GM12878 (cell line): ENCODE results near the gene ZNF462. TPM values are rescaled to one million over a fixed set of nuclear protein-coding genes. Genes with fewer than 3 reads are reported as not detected.
A peak's percentile ranks its signal among the peaks of the same experiment; 100 is the strongest.

ENCODE experiments used
- ATAC-seq: fragments of 200-7000 bp; cut with Tn5 transposase; 3 replicates; pipeline ENCODE4 v1.9.1; 2020; ENCODE audit warnings: mild to moderate bottlenecking, moderate library complexity
- BruUV-seq: library from RNA; stranded (reverse); fragments of 400-500 nt; replicated peaks from 2 replicates; lab custom pipeline; 2021; lab: Mats Ljungman, UMichigan
- CTCF ChIA-PET: fragments of 300-600 bp; sonication (Branson Sonifier 250); formaldehyde crosslinking; extraction: SDS; loops from one replicate; lab custom pipeline; 2021; ENCODE audit warnings: inconsistent platforms; lab: Yijun Ruan, JAX
- POLR2A ChIA-PET: fragments of 350-600 bp; formaldehyde crosslinking; extraction: SDS; loops from one replicate; lab custom pipeline; 2021; ENCODE audit warnings: inconsistent platforms; lab: Charles Lee
- RAD21 ChIA-PET: fragments of 300-600 bp; sonication (Branson Sonifier 250); formaldehyde crosslinking; loops from one replicate; lab custom pipeline; 2023; ENCODE audit warnings: antibody characterized with exemption; ENCODE audit not compliant: unreplicated experiment; lab: Charles Lee
- SMC1A ChIA-PET: fragments of 300-600 bp; sonication (Branson Sonifier 250); formaldehyde crosslinking; loops from one replicate; lab custom pipeline; 2023; ENCODE audit not compliant: unreplicated experiment, uncharacterized antibody; lab: Charles Lee
- DNase-seq: peaks from one replicate; pipeline ENCODE4 v3.0.0-alpha.2; 2011; ENCODE audit warnings: low read depth, low spot score
- FAIRE-seq: peaks from 3 replicates; lab custom pipeline; 2011; peaks lifted over from hg19 to GRCh38; lab: Jason Lieb, UNC
- H2AFZ ChIP-seq: 2 replicates; pipeline ENCODE4 v1.6.0; 2011; ENCODE audit warnings: low read depth, low read length, control low read depth; ENCODE audit not compliant: control insufficient read depth
- H3K27ac ChIP-seq: 2 replicates; pipeline ENCODE4 v1.5.1; 2011; ENCODE audit warnings: control low read depth; ENCODE audit not compliant: control insufficient read depth, insufficient read depth
- H3K27me3 ChIP-seq, 2 experiments: replicated peaks in 1 of 2; 2 replicates each; pipeline versions ENCODE4 v1.6.0 to v1.6.1; 2011; ENCODE audit warnings: low read length in 1 of 2; ENCODE audit not compliant: control insufficient read depth in 2 of 2, insufficient read depth in 2 of 2
- H3K36me3 ChIP-seq, 2 experiments: 2 replicates each; pipeline ENCODE4 v1.5.1; 2011; ENCODE audit warnings: low read length in 1 of 2; ENCODE audit not compliant: control insufficient read depth in 2 of 2, insufficient read depth in 2 of 2
- H3K4me1 ChIP-seq: 2 replicates; pipeline ENCODE4 v1.6.1; 2011; ENCODE audit warnings: mild to moderate bottlenecking, low read length, moderate library complexity, mixed read lengths; ENCODE audit not compliant: control insufficient read depth, insufficient read depth
- H3K4me2 ChIP-seq: 2 replicates; pipeline ENCODE4 v1.6.0; 2011; ENCODE audit warnings: control low read depth; ENCODE audit not compliant: control insufficient read depth, insufficient read depth
- H3K4me3 ChIP-seq: fragments of 200-600 bp; sonication (generic); 2 replicates; pipeline ENCODE4 v1.5.1; 2016
- H3K79me2 ChIP-seq: 2 replicates; pipeline ENCODE4 v1.6.0; 2011; ENCODE audit warnings: low read length; ENCODE audit not compliant: control insufficient read depth, insufficient read depth
- H3K9ac ChIP-seq: 2 replicates; pipeline ENCODE4 v1.8.0; 2011; ENCODE audit warnings: low read length, control low read depth, mixed read lengths; ENCODE audit not compliant: control insufficient read depth, insufficient read depth
- H3K9me3 ChIP-seq: replicated peaks from 3 replicates; pipeline ENCODE4 v1.5.1; 2011; ENCODE audit warnings: mild to moderate bottlenecking, low read length; ENCODE audit not compliant: control insufficient read depth, insufficient read depth
- H4K20me1 ChIP-seq: 2 replicates; pipeline ENCODE4 v1.6.0; 2011; ENCODE audit not compliant: control insufficient read depth, insufficient read depth
- BCL11A ChIP-seq: IDR thresholded peaks from 2 replicates; pipeline ENCODE4 v1.6.1; 2011; ENCODE audit warnings: low read depth, low read length
- BHLHE40 ChIP-seq, 2 experiments: fragments of 450-650 bp in 1 of 2; IDR thresholded peaks; 2 replicates each; pipeline ENCODE4 v1.6.1; 2011 to 2017; ENCODE audit warnings: low read depth in 2 of 2, borderline replicate concordance in 1 of 2, improper control_type of control experiment in 1 of 2, low read length in 1 of 2, mild to moderate bottlenecking in 1 of 2
- IKZF1 ChIP-seq: fragments of 450-650 bp; conservative IDR thresholded peaks from 2 replicates; pipeline ENCODE4 v1.6.1; 2017; ENCODE audit warnings: antibody characterized with exemption, mild to moderate bottlenecking
- IKZF2 ChIP-seq, 2 experiments: fragments of 450-650 bp; IDR thresholded peaks; 2 replicates each; pipeline ENCODE4 v1.6.1; 2017; ENCODE audit warnings: mild to moderate bottlenecking in 2 of 2, moderate library complexity in 2 of 2
- MTA2 ChIP-seq: fragments of 450-650 bp; IDR thresholded peaks from 2 replicates; pipeline ENCODE4 v1.6.1; 2016; ENCODE audit warnings: low read depth, mild to moderate bottlenecking, moderate library complexity
- SMC3 ChIP-seq: IDR thresholded peaks from 2 replicates; pipeline ENCODE4 v1.6.1; 2011; ENCODE audit warnings: low read length, improper control_type of control experiment, borderline replicate concordance
- SPI1 ChIP-seq: IDR thresholded peaks from 2 replicates; pipeline ENCODE4 v1.6.1; 2011; ENCODE audit warnings: low read depth, mild to moderate bottlenecking, low read length, moderate library complexity, borderline replicate concordance; ENCODE audit not compliant: insufficient read depth
- ZZZ3 ChIP-seq: IDR thresholded peaks from 2 replicates; pipeline ENCODE4 v1.6.1; 2011; ENCODE audit warnings: low read depth; ENCODE audit not compliant: control insufficient read depth, insufficient read length
- WGBS: methylation state at CpG from one replicate; pipeline ENCODE4 v1.1.6; 2016; ENCODE audit warnings: low lambda C conversion rate; ENCODE audit not compliant: insufficient replicate concordance, insufficient coverage; ENCODE audit errors: missing lambda C conversion rate; 5-methylcytosine and 5-hydroxymethylcytosine counted together
- in situ Hi-C: fragments of 300-500 bp; cut with MboI; formaldehyde crosslinking; loops from 9 replicates; pipeline ENCODE4 v1.14.3; 2018; ENCODE audit warnings: mixed read lengths
- intact Hi-C: fragments of 100-400 bp; cut with micrococcal nuclease; formaldehyde crosslinking; loops from one replicate; pipeline ENCODE4 v1.14.2; 2022; ENCODE audit not compliant: unreplicated experiment
- polyA plus RNA-seq, 11 experiments: library from polyadenylated mRNA; depleted of rRNA in 4 of 11; unstranded in 6 of 11; stranded (reverse) in 5 of 11; fragments of >200 nt; fragmentation: Nextera tagmentation in 4 of 11; fragmentation: Illumina TruSeq in 1 of 11; extraction: Ambion mirVana in 4 of 11; extraction: Trizol in 1 of 11; gene quantifications; 1 replicate in 1 of 11; 2 replicates in 10 of 11; pipeline versions ENCODE4 v1.2.1 to v1.2.3, GENCODE V29; 2011 to 2016; ENCODE audit warnings: inconsistent platforms in 2 of 11, missing spikeins in 2 of 11, low read depth in 1 of 11
- total RNA-seq, 4 experiments: library from RNA; depleted of rRNA in 3 of 4; stranded (reverse); fragments of >200 nt in 3 of 4; fragmentation: Illumina TruSeq in 1 of 4; extraction: Trizol in 1 of 4; gene quantifications; 2 replicates each; pipeline versions ENCODE4 v1.2.1 to v1.2.3, GENCODE V29; 2013 to 2021
- TF ChIP-seq, protein P1 (sequence below): IDR thresholded peaks from 2 replicates; pipeline ENCODE4 v1.6.1; 2012; ENCODE audit warnings: low read depth, low read length, improper control_type of control experiment
- TF ChIP-seq, protein P2 (sequence below): fragments of 450-650 bp; IDR thresholded peaks from 2 replicates; pipeline ENCODE4 v1.6.1; 2017; ENCODE audit warnings: mild to moderate bottlenecking, moderate library complexity

ZNF462 gene
- total and polyA plus RNA-seq, 10 of the 15 experiments (the other 5 are each of a cell fraction or from before 2014, with no cell fraction given), result 0.27 to 13.7 (median 0.55) TPM

DNA sequence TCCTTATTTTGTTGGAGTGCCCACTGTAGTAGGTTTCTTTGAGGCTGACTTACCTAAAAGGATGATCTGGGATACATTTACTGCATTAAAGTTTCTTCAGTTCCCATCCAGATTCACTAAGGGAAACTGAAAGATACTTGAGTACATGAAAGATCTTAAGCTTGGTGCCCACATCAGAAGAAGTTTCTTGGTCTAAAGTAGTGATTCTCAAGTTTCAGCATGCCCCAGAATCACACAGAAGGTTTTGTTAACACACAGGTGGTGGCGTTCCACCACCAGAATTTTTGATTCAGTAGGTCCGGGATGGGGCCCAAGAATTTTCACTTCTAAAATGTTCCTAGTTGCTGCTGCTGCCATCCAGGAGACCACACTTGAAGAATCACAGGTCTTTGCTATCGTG, 171.0 kb downstream of the ZNF462 start:
- H3K9me3 ChIP-seq, result peaks cover 2% of the 10 kb centered on the region; the same call in 2 of the 3 replicates
- peak; percentile 50 for DNase-seq
- BruUV-seq, result no TSS peak
- H3K27ac ChIP-seq, result no peak overlapping the region
- no peaks in the 10 kb centered on the region for H3K36me3 ChIP-seq
- no peaks in the 10 kb centered on the region for H3K27me3 ChIP-seq
- ChIA-PET SMC1A (interaction anchor here (1.0 to 2.4 kb wide), 4 partner anchors 10 to 106 kb away, joined by 4 to 8 read pairs (median 6); no protein-coding TSS in a partner anchor), RAD21 (interaction anchor here (1.1 kb wide), 1 partner anchor 55 kb away, joined by 3 read pairs; no protein-coding TSS in a partner anchor), POLR2A (interaction anchor here (1.1 kb wide), 1 partner anchor 14 kb away, joined by 3 read pairs; no protein-coding TSS in a partner anchor), CTCF (interaction anchor here (3.1 kb wide), 1 partner anchor 11 kb away, joined by 15 read pairs; no protein-coding TSS in a partner anchor)
- no peaks in the 10 kb centered on the region for H3K79me2 ChIP-seq
- H2AFZ ChIP-seq, result no peak overlapping the region
- no peak overlapping the region for H3K4me3 ChIP-seq
- H4K20me1 ChIP-seq, result no peaks in the 10 kb centered on the region
- in situ Hi-C loops, result no loop called here
- ATAC-seq, result peak; percentile 67
- H3K4me1 ChIP-seq, result no peaks in the 10 kb centered on the region
- TF ChIP-seq ZZZ3, result no peak
- peak; percentile 26 for TF ChIP-seq IKZF1
- TF ChIP-seq IKZF2 (IDR thresholded peaks at IDR 0.05), result 0 out of 4 replicates have a peak, but pooled peaks of 1 of the 2 experiments have one; percentile 20
- TF ChIP-seq, protein P1, sequence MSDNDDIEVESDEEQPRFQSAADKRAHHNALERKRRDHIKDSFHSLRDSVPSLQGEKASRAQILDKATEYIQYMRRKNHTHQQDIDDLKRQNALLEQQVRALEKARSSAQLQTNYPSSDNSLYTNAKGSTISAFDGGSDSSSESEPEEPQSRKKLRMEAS, result no peak
- TF ChIP-seq SMC3, result no peak
- intact Hi-C loops, result loop anchor here (2.0 to 10.0 kb wide), 2 partner anchors 53 to 251 kb away; partner anchors contain the start of gene RAD23B
- peak overlapping the region; percentile 22; the same call in 1 of the 2 replicates for H3K4me2 ChIP-seq
- H3K9ac ChIP-seq, result no peak overlapping the region
- no peak for FAIRE-seq
- WGBS, result 17% methylated on average over 3 of the region's 3 CpGs

DNA sequence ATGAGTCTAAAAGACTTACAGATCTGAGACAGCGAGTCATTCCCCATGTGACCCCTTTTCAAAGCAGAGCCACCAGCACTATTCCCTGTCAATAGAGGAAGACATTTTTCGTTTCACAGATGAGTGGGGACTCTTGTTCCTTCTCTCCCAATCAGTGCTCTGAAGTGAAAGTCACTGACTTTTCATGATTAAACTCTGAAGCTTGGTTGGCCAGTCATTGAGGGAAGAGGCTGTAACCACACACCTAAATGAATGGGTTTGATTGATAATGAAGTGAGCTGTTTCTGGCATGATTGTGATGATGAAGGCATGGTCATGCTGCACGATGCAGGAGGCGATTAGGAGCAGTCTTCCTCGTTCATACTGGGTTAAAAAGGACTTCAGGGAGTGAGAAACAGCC, 171.9 kb downstream of the ZNF462 start:
- no peak overlapping the region for H3K4me2 ChIP-seq
- ChIA-PET CTCF (interaction anchor here (3.1 kb wide), 1 partner anchor 10 kb away, joined by 15 read pairs; no protein-coding TSS in a partner anchor), SMC1A (interaction anchor here (0.8 to 2.4 kb wide), 8 partner anchors 10 to 55 kb away, joined by 3 to 8 read pairs (median 4); no protein-coding TSS in a partner anchor), RAD21 (interaction anchor here (1.6 kb wide), 2 partner anchors 10 to 51 kb away, joined by 4 read pairs; no protein-coding TSS in a partner anchor), POLR2A (interaction anchor here (1.1 kb wide), 1 partner anchor 14 kb away, joined by 3 read pairs; no protein-coding TSS in a partner anchor)
- H3K27ac ChIP-seq, result no peak overlapping the region
- H3K36me3 ChIP-seq, result no peaks in the 10 kb centered on the region
- H3K79me2 ChIP-seq, result no peaks in the 10 kb centered on the region
- DNase-seq (peak; percentile 53), FAIRE-seq (no peak), ATAC-seq (peak; percentile 72)
- in situ Hi-C loops (no loop called here), intact Hi-C loops (loop anchor here (2.0 to 10.0 kb wide), 4 partner anchors 54 to 250 kb away; partner anchors contain the start of gene RAD23B)
- H2AFZ ChIP-seq, result no peak overlapping the region
- no TSS peak for BruUV-seq
- peaks cover 2% of the 10 kb centered on the region; the same call in 2 of the 3 replicates for H3K9me3 ChIP-seq
- 0% methylated on average over 5 of the region's 5 CpGs for WGBS
- no peaks in the 10 kb centered on the region for H3K4me1 ChIP-seq
- no peaks in the 10 kb centered on the region for H4K20me1 ChIP-seq
- no peaks in the 10 kb centered on the region for H3K27me3 ChIP-seq
- no peak overlapping the region for H3K4me3 ChIP-seq
- no peak overlapping the region for H3K9ac ChIP-seq
- no peak; the same call in 1 of the 2 replicates for TF ChIP-seq SPI1
- TF ChIP-seq, protein P2, sequence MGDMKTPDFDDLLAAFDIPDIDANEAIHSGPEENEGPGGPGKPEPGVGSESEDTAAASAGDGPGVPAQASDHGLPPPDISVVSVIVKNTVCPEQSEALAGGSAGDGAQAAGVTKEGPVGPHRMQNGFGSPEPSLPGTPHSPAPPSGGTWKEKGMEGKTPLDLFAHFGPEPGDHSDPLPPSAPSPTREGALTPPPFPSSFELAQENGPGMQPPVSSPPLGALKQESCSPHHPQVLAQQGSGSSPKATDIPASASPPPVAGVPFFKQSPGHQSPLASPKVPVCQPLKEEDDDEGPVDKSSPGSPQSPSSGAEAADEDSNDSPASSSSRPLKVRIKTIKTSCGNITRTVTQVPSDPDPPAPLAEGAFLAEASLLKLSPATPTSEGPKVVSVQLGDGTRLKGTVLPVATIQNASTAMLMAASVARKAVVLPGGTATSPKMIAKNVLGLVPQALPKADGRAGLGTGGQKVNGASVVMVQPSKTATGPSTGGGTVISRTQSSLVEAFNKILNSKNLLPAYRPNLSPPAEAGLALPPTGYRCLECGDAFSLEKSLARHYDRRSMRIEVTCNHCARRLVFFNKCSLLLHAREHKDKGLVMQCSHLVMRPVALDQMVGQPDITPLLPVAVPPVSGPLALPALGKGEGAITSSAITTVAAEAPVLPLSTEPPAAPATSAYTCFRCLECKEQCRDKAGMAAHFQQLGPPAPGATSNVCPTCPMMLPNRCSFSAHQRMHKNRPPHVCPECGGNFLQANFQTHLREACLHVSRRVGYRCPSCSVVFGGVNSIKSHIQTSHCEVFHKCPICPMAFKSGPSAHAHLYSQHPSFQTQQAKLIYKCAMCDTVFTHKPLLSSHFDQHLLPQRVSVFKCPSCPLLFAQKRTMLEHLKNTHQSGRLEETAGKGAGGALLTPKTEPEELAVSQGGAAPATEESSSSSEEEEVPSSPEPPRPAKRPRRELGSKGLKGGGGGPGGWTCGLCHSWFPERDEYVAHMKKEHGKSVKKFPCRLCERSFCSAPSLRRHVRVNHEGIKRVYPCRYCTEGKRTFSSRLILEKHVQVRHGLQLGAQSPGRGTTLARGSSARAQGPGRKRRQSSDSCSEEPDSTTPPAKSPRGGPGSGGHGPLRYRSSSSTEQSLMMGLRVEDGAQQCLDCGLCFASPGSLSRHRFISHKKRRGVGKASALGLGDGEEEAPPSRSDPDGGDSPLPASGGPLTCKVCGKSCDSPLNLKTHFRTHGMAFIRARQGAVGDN, result peak; percentile 39; the same call in 1 of the 2 replicates
- peak in 1 of 2 experiments; percentile 11; a peak in 1 of 4 replicates for TF ChIP-seq BHLHE40 (IDR thresholded peaks at IDR 0.05; ENCODE audit: borderline replicate concordance in 1 of 2, low read depth in 2 of 2, low read length in 1 of 2)
- peak; percentile 89; the same call in 1 of the 2 replicates for TF ChIP-seq BCL11A
- peak; percentile 55; the same call in 1 of the 2 replicates for TF ChIP-seq MTA2
